Measurements from ENCODE around the gene DDX25.

DNA sequence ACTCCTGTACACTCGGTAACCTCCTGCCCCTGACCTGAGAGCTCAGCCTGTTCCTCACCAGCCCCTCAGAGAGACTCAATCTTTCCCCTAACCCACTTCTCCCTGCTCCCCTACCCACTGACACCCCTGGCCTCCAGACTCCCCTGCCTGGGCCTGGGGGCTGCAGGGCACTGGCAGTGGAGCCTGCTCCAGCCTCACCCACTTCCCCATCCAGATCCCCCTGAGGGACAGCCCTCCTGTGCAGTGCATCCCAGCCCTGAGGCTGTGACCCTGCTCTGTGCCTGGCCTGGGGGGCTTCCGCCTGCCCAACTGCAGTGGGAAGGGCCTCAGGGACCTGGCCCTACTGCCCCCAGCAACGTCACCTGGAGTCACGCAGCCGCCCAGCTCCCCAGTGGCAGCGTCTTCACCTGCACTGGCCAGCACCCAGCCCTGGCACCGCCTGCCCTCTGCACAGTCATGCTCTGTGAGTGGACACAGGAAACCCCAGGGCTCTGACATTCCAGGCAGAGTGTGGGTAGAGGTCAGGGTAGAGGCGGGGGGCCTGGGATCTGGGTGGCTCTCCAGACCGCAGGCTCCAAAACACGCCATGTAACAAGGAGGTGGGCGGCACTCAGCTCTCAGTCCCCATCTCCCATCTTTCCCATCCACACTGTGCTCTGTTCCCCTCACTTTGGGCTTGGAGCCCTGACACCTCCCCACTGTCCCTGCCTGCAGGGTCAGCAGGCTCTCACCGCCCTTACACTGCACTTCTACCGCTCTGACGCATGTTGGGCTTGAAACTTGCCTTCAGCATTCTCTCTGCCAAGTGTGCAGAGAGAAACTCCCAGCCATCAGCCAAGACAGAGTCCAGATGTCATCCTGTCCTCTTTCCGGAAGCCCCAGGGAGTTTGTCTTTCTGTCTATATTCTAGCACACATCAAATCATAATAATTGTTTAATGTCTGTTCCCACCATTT, 46.7 kb downstream of the DDX25 start:
- TF ChIP-seq, protein P1, sequence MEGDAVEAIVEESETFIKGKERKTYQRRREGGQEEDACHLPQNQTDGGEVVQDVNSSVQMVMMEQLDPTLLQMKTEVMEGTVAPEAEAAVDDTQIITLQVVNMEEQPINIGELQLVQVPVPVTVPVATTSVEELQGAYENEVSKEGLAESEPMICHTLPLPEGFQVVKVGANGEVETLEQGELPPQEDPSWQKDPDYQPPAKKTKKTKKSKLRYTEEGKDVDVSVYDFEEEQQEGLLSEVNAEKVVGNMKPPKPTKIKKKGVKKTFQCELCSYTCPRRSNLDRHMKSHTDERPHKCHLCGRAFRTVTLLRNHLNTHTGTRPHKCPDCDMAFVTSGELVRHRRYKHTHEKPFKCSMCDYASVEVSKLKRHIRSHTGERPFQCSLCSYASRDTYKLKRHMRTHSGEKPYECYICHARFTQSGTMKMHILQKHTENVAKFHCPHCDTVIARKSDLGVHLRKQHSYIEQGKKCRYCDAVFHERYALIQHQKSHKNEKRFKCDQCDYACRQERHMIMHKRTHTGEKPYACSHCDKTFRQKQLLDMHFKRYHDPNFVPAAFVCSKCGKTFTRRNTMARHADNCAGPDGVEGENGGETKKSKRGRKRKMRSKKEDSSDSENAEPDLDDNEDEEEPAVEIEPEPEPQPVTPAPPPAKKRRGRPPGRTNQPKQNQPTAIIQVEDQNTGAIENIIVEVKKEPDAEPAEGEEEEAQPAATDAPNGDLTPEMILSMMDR (IDR thresholded peaks at IDR 0.05), result no peak
- TF ChIP-seq EP300 (IDR thresholded peaks at IDR 0.05), result no peak

Data from esophagus muscularis mucosa (tissue), 3 donors.